HepG2 (cell line): Measurements from ENCODE around the gene PAM16. TPM values are rescaled to one million over a fixed set of nuclear protein-coding genes. Genes with fewer than 3 reads are reported as not detected.

ENCODE experiments used
- ATF1 ChIP-seq: IDR thresholded peaks from 2 replicates; pipeline ENCODE4 v1.6.1; 2016; ENCODE audit warnings: mild to moderate bottlenecking, control low read depth
- BHLHE40 ChIP-seq: IDR thresholded peaks from 2 replicates; pipeline ENCODE4 v1.6.1; 2011; ENCODE audit warnings: low read length, improper control_type of control experiment
- MED1 ChIP-seq: sonication (generic); formaldehyde crosslinking; IDR thresholded peaks from 2 replicates; pipeline ENCODE4 v1.4.0; 2020; ENCODE audit warnings: missing genetic modification reagents
- MZF1 ChIP-seq: sonication (generic); formaldehyde crosslinking; IDR thresholded peaks from 2 replicates; pipeline ENCODE4 v1.8.1; 2023; ENCODE audit warnings: mild to moderate bottlenecking, missing genetic modification reagents, borderline replicate concordance
- PAWR ChIP-seq: sonication (generic); formaldehyde crosslinking; IDR thresholded peaks from 2 replicates; pipeline ENCODE4 v1.4.0; 2020; ENCODE audit warnings: missing genetic modification reagents, mild to moderate bottlenecking, borderline replicate concordance
- RCOR2 ChIP-seq: IDR thresholded peaks from 2 replicates; pipeline ENCODE4 v1.6.1; 2016; ENCODE audit warnings: missing biosample characterization, missing genetic modification reagents
- SMARCE1 ChIP-seq: fragments of 450-650 bp; IDR thresholded peaks from 2 replicates; pipeline ENCODE4 v1.6.1; 2017; ENCODE audit warnings: borderline replicate concordance
- SOX6 ChIP-seq, 2 experiments: fragments of 450-650 bp in 1 of 2; sonication (generic) in 1 of 2; formaldehyde crosslinking in 1 of 2; IDR thresholded peaks; 2 replicates each; pipeline versions ENCODE4 v1.4.0 to v1.6.1; 2017 to 2020; ENCODE audit warnings: antibody characterized with exemption in 1 of 2, mild to moderate bottlenecking in 1 of 2, missing genetic modification reagents in 1 of 2
- ZNF331 ChIP-seq: sonication (generic); formaldehyde crosslinking; IDR thresholded peaks from 2 replicates; pipeline ENCODE4 v1.4.0; 2020; ENCODE audit warnings: missing genetic modification reagents
- ZNF335 ChIP-seq: sonication (generic); formaldehyde crosslinking; IDR thresholded peaks from 2 replicates; pipeline ENCODE4 v1.4.0; 2020; ENCODE audit warnings: missing genetic modification reagents
- ZNF7 ChIP-seq: IDR thresholded peaks from 2 replicates; pipeline ENCODE4 v1.6.1; 2016; ENCODE audit warnings: missing biosample characterization, missing genetic modification reagents
- ZSCAN30 ChIP-seq: sonication (generic); formaldehyde crosslinking; IDR thresholded peaks from 2 replicates; pipeline ENCODE4 v1.5.0; 2020; ENCODE audit warnings: mild to moderate bottlenecking, missing genetic modification reagents
- polyA plus RNA-seq, 8 experiments: library from polyadenylated mRNA; depleted of rRNA in 3 of 8; stranded (reverse) in 7 of 8; unstranded in 1 of 8; fragments of >200 nt; fragmentation: Illumina TruSeq in 4 of 8; extraction: Trizol in 4 of 8; gene quantifications; 2 replicates each; pipeline versions ENCODE4 v1.2.1 to v1.2.3, GENCODE V29; 2011 to 2016; ENCODE audit warnings: low read depth in 4 of 8, missing spikeins in 1 of 8, mixed read lengths in 1 of 8; ENCODE audit not compliant: insufficient read depth in 1 of 8
- total RNA-seq, 5 experiments: library from RNA; depleted of rRNA; stranded (reverse); fragments of >200 nt; fragmentation: Illumina TruSeq; extraction: Trizol; gene quantifications; 2 replicates each; pipeline ENCODE4 v1.2.3, GENCODE V29; 2016; ENCODE audit warnings: low read depth in 1 of 5
- TF ChIP-seq, protein P1 (sequence below): sonication (generic); formaldehyde crosslinking; IDR thresholded peaks from 2 replicates; pipeline ENCODE4 v1.4.0; 2020; ENCODE audit warnings: missing genetic modification reagents
- TF ChIP-seq, protein P2 (sequence below): sonication (generic); formaldehyde crosslinking; conservative IDR thresholded peaks from 2 replicates; pipeline ENCODE4 v1.4.0; 2020; ENCODE audit warnings: mild to moderate bottlenecking, missing genetic modification reagents, moderate library complexity
- TF ChIP-seq, protein P3 (sequence below): sonication (generic); formaldehyde crosslinking; IDR thresholded peaks from 2 replicates; pipeline ENCODE4 v1.4.0; 2020; ENCODE audit warnings: missing genetic modification reagents
- TF ChIP-seq, protein P4 (sequence below): sonication (generic); formaldehyde crosslinking; IDR thresholded peaks from 2 replicates; pipeline ENCODE4 v1.5.1; 2020; ENCODE audit warnings: mild to moderate bottlenecking, moderate library complexity, missing genetic modification reagents
- TF ChIP-seq, protein P5 (sequence below): sonication (generic); formaldehyde crosslinking; IDR thresholded peaks from 2 replicates; pipeline ENCODE4 v1.4.0; 2020; ENCODE audit warnings: mild to moderate bottlenecking, missing genetic modification reagents
- TF ChIP-seq, protein P6 (sequence below): sonication (generic); formaldehyde crosslinking; IDR thresholded peaks from 2 replicates; pipeline ENCODE4 v1.5.0; 2020; ENCODE audit warnings: missing genetic modification reagents, mild to moderate bottlenecking, borderline replicate concordance
- TF ChIP-seq, protein P7 (sequence below): sonication (generic); formaldehyde crosslinking; IDR thresholded peaks from 2 replicates; pipeline ENCODE4 v1.8.0; 2022; ENCODE audit warnings: mild to moderate bottlenecking, missing genetic modification reagents, moderate library complexity

The PAM16 gene
- total and polyA plus RNA-seq, 2 of the 13 experiments (the other 11 are each of a cell fraction or from before 2014, with no cell fraction given), result 51.5 to 51.8 TPM

DNA sequence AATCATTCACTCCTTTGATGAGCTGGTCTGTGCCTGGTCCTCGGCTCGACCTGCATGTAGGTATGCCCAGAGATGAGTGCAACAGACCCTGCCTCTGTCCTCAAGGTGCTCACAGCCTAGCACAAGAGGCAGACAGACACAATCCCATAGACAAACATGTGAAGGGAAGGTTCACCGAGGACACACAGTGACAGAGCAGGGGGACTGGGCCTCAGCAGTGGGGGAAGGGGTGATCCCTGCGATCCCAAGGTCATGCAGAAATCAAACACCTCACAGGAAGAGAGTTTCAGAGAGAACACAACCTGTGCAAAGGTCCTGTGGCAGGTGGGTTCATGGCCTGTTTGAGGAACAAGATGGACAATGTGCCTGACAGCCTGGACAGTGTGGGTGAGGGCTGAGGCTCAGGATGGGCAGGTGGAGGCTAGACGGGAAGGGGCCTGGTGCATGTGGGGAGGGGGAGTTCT is 16.3 kb upstream of the PAM16 start (continued):
- TF ChIP-seq, protein P1, sequence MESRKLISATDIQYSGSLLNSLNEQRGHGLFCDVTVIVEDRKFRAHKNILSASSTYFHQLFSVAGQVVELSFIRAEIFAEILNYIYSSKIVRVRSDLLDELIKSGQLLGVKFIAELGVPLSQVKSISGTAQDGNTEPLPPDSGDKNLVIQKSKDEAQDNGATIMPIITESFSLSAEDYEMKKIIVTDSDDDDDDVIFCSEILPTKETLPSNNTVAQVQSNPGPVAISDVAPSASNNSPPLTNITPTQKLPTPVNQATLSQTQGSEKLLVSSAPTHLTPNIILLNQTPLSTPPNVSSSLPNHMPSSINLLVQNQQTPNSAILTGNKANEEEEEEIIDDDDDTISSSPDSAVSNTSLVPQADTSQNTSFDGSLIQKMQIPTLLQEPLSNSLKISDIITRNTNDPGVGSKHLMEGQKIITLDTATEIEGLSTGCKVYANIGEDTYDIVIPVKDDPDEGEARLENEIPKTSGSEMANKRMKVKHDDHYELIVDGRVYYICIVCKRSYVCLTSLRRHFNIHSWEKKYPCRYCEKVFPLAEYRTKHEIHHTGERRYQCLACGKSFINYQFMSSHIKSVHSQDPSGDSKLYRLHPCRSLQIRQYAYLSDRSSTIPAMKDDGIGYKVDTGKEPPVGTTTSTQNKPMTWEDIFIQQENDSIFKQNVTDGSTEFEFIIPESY (CRISPR knock-in tag), result peak; percentile 67; the same call in 1 of the 2 replicates
- TF ChIP-seq, protein P2, sequence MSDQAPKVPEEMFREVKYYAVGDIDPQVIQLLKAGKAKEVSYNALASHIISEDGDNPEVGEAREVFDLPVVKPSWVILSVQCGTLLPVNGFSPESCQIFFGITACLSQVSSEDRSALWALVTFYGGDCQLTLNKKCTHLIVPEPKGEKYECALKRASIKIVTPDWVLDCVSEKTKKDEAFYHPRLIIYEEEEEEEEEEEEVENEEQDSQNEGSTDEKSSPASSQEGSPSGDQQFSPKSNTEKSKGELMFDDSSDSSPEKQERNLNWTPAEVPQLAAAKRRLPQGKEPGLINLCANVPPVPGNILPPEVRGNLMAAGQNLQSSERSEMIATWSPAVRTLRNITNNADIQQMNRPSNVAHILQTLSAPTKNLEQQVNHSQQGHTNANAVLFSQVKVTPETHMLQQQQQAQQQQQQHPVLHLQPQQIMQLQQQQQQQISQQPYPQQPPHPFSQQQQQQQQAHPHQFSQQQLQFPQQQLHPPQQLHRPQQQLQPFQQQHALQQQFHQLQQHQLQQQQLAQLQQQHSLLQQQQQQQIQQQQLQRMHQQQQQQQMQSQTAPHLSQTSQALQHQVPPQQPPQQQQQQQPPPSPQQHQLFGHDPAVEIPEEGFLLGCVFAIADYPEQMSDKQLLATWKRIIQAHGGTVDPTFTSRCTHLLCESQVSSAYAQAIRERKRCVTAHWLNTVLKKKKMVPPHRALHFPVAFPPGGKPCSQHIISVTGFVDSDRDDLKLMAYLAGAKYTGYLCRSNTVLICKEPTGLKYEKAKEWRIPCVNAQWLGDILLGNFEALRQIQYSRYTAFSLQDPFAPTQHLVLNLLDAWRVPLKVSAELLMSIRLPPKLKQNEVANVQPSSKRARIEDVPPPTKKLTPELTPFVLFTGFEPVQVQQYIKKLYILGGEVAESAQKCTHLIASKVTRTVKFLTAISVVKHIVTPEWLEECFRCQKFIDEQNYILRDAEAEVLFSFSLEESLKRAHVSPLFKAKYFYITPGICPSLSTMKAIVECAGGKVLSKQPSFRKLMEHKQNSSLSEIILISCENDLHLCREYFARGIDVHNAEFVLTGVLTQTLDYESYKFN (CRISPR knock-in tag), result peak; percentile 95
- TF ChIP-seq ZSCAN30 (no peak), SOX6 (IDR thresholded peaks at IDR 0.05) (no peak), SOX6 (CRISPR knock-in tag; IDR thresholded peaks at IDR 0.05) (peak; percentile 68), RCOR2 (CRISPR knock-in tag) (peak; percentile 97), ZNF7 (CRISPR knock-in tag) (peak; percentile 99), ZNF335 (CRISPR knock-in tag) (no peak), ATF1 (CRISPR knock-in tag) (no peak), BHLHE40 (no peak; the same call in 1 of the 2 replicates), ZNF331 (peak; percentile 81; the same call in 1 of the 2 replicates), MZF1 (CRISPR knock-in tag) (no peak), SMARCE1 (no peak), PAWR (no peak), MED1 (CRISPR knock-in tag) (peak; percentile 78)
- TF ChIP-seq, protein P3, sequence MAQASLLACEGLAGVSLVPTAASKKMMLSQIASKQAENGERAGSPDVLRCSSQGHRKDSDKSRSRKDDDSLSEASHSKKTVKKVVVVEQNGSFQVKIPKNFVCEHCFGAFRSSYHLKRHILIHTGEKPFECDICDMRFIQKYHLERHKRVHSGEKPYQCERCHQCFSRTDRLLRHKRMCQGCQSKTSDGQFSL (CRISPR knock-in tag), result no peak
- TF ChIP-seq, protein P4, sequence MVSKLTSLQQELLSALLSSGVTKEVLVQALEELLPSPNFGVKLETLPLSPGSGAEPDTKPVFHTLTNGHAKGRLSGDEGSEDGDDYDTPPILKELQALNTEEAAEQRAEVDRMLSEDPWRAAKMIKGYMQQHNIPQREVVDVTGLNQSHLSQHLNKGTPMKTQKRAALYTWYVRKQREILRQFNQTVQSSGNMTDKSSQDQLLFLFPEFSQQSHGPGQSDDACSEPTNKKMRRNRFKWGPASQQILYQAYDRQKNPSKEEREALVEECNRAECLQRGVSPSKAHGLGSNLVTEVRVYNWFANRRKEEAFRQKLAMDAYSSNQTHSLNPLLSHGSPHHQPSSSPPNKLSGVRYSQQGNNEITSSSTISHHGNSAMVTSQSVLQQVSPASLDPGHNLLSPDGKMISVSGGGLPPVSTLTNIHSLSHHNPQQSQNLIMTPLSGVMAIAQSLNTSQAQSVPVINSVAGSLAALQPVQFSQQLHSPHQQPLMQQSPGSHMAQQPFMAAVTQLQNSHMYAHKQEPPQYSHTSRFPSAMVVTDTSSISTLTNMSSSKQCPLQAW (CRISPR knock-in tag), result peak; percentile 66; the same call in 1 of the 2 replicates
- TF ChIP-seq, protein P5, sequence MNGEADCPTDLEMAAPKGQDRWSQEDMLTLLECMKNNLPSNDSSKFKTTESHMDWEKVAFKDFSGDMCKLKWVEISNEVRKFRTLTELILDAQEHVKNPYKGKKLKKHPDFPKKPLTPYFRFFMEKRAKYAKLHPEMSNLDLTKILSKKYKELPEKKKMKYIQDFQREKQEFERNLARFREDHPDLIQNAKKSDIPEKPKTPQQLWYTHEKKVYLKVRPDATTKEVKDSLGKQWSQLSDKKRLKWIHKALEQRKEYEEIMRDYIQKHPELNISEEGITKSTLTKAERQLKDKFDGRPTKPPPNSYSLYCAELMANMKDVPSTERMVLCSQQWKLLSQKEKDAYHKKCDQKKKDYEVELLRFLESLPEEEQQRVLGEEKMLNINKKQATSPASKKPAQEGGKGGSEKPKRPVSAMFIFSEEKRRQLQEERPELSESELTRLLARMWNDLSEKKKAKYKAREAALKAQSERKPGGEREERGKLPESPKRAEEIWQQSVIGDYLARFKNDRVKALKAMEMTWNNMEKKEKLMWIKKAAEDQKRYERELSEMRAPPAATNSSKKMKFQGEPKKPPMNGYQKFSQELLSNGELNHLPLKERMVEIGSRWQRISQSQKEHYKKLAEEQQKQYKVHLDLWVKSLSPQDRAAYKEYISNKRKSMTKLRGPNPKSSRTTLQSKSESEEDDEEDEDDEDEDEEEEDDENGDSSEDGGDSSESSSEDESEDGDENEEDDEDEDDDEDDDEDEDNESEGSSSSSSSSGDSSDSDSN (CRISPR knock-in tag), result peak; percentile 49
- TF ChIP-seq, protein P6, sequence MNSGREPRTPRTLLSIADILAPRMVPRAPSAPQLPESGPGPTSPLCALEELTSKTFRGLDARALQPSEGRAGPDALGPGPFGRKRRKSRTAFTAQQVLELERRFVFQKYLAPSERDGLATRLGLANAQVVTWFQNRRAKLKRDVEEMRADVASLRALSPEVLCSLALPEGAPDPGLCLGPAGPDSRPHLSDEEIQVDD, result no peak
- TF ChIP-seq, protein P7, sequence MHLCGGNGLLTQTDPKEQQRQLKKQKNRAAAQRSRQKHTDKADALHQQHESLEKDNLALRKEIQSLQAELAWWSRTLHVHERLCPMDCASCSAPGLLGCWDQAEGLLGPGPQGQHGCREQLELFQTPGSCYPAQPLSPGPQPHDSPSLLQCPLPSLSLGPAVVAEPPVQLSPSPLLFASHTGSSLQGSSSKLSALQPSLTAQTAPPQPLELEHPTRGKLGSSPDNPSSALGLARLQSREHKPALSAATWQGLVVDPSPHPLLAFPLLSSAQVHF (CRISPR knock-in tag), result no peak
